Measurements from ENCODE around the gene CCL23.

GRCh38 chr17:35965272-35965671, 52.5 kb downstream of the CCL23 start:
- TF ChIP-seq CTCF (conservative IDR thresholded peaks at IDR 0.05; ENCODE audit: low read depth, low read length) (no peak), EZH2 (IDR thresholded peaks at IDR 0.05; ENCODE audit: borderline replicate concordance, low read depth, low read length, poor library complexity, severe bottlenecking) (no peak)

Data from A673 (cell line).